K562 (cell line): ENCODE results near the gene RDH14. TPM values are rescaled to one million over a fixed set of nuclear protein-coding genes. Genes with fewer than 3 reads are reported as not detected.

ENCODE experiments used
- ARID4B ChIP-seq: sonication (generic); formaldehyde crosslinking; IDR thresholded peaks from 2 replicates; pipeline ENCODE4 v1.8.0; 2022; ENCODE audit warnings: mild to moderate bottlenecking, missing genetic modification reagents
- ATF1 ChIP-seq, 2 experiments: fragments of 450-650 bp in 1 of 2; IDR thresholded peaks; 2 replicates each; pipeline ENCODE4 v1.6.1; 2016; ENCODE audit warnings: missing compliant biosample characterization in 1 of 2, missing genetic modification characterization in 1 of 2
- ATF2 ChIP-seq: sonication (generic); formaldehyde crosslinking; IDR thresholded peaks from 2 replicates; pipeline ENCODE4 v1.8.1; 2022; ENCODE audit warnings: missing genetic modification reagents
- CAMTA2 ChIP-seq: fragments of 250-450 bp; sonication (Bioruptor Pico); conservative IDR thresholded peaks from 2 replicates; pipeline ENCODE4 v1.5.1; 2022
- HDAC2 ChIP-seq: fragments of 450-650 bp; IDR thresholded peaks from 2 replicates; pipeline ENCODE4 v1.6.1; 2016; ENCODE audit warnings: mild to moderate bottlenecking
- HMG20B ChIP-seq: fragments of 250-450 bp; sonication (Bioruptor Pico); IDR thresholded peaks from 2 replicates; pipeline ENCODE4 v1.5.0; 2021; ENCODE audit warnings: mild to moderate bottlenecking
- POLR2G ChIP-seq: fragments of 200-400 bp; formaldehyde crosslinking; IDR thresholded peaks from 2 replicates; pipeline ENCODE4 v1.6.1; 2017; ENCODE audit warnings: low read depth, mild to moderate bottlenecking, antibody characterized with exemption, low read length, moderate library complexity
- RBM25 ChIP-seq: fragments of 200-400 bp; formaldehyde crosslinking; IDR thresholded peaks from 2 replicates; pipeline ENCODE4 v1.6.1; 2018; ENCODE audit warnings: low read length, low read depth, moderate library complexity; ENCODE audit not compliant: severe bottlenecking
- SMAD3 ChIP-seq: fragments of 450-650 bp; formaldehyde crosslinking; conservative IDR thresholded peaks from 2 replicates; pipeline ENCODE4 v1.4.0; 2020; ENCODE audit warnings: mild to moderate bottlenecking
- SMARCA5 ChIP-seq: fragments of 450-650 bp; IDR thresholded peaks from 2 replicates; pipeline ENCODE4 v1.6.1; 2016
- SPI1 ChIP-seq: IDR thresholded peaks from 2 replicates; pipeline ENCODE4 v1.6.1; 2011; ENCODE audit warnings: low read depth, low read length, control low read depth, borderline replicate concordance
- ZNF274 ChIP-seq: IDR thresholded peaks from 2 replicates; pipeline ENCODE4 v1.6.1; 2011; ENCODE audit warnings: low read depth, mild to moderate bottlenecking, low read length, moderate library complexity, borderline replicate concordance
- ZNF395 ChIP-seq: fragments of 200-800 bp; sonication (Bioruptor generic); IDR thresholded peaks from 2 replicates; pipeline ENCODE4 v1.6.1; 2017; ENCODE audit warnings: missing genetic modification characterization, missing compliant biosample characterization
- ZNF445 ChIP-seq: fragments of 250-450 bp; sonication (Bioruptor Pico); IDR thresholded peaks from 2 replicates; pipeline ENCODE4 v1.4.0; 2020; ENCODE audit warnings: low read depth, mild to moderate bottlenecking, moderate library complexity
- ZNF707 ChIP-seq: fragments of 250-450 bp; sonication (Bioruptor Pico); conservative IDR thresholded peaks from 2 replicates; pipeline ENCODE4 v1.8.0; 2022; ENCODE audit warnings: inconsistent platforms, mild to moderate bottlenecking, moderate library complexity
- polyA plus RNA-seq, 8 experiments: library from polyadenylated mRNA; depleted of rRNA in 4 of 8; stranded (reverse) in 5 of 8; unstranded in 3 of 8; fragments of >200 nt; fragmentation: Nextera tagmentation in 2 of 8; fragmentation: Illumina TruSeq in 1 of 8; extraction: Ambion mirVana in 2 of 8; extraction: Trizol in 1 of 8; gene quantifications; 2 replicates each; pipeline versions ENCODE4 v1.2.1 to v1.2.3, GENCODE V29; 2011 to 2014; ENCODE audit warnings: inconsistent platforms in 1 of 8, missing spikeins in 1 of 8
- total RNA-seq, 7 experiments: library from RNA; depleted of rRNA in 6 of 7; stranded (reverse); fragments of >200 nt in 6 of 7; fragmentation: Illumina TruSeq in 2 of 7; extraction: Trizol in 2 of 7; gene quantifications; 2 replicates each; pipeline versions ENCODE4 v1.2.1 to v1.2.3, GENCODE V29; 2011 to 2021; ENCODE audit warnings: low replicate concordance in 1 of 7
- TF ChIP-seq, protein P1 (sequence below): fragments of 450-650 bp; IDR thresholded peaks from 2 replicates; pipeline ENCODE4 v1.6.1; 2017; ENCODE audit warnings: mild to moderate bottlenecking, moderate library complexity
- TF ChIP-seq, protein P2 (sequence below), 3 experiments: fragments of 200-800 bp in 1 of 3; sonication (Bioruptor generic) in 1 of 3; sonication (generic) in 1 of 3; formaldehyde crosslinking in 1 of 3; IDR thresholded peaks; 2 replicates each; pipeline versions ENCODE4 v1.6.1 to v1.8.0; 2016 to 2022; ENCODE audit warnings: mild to moderate bottlenecking in 2 of 3, missing compliant biosample characterization in 2 of 3, missing genetic modification characterization in 2 of 3, missing genetic modification reagents in 1 of 3

Gene RDH14
- total and polyA plus RNA-seq, 9 of the 15 experiments (the other 6 are each of a cell fraction or from before 2014, with no cell fraction given) = 6.7 to 26.2 (median 20.9) TPM

DNA sequence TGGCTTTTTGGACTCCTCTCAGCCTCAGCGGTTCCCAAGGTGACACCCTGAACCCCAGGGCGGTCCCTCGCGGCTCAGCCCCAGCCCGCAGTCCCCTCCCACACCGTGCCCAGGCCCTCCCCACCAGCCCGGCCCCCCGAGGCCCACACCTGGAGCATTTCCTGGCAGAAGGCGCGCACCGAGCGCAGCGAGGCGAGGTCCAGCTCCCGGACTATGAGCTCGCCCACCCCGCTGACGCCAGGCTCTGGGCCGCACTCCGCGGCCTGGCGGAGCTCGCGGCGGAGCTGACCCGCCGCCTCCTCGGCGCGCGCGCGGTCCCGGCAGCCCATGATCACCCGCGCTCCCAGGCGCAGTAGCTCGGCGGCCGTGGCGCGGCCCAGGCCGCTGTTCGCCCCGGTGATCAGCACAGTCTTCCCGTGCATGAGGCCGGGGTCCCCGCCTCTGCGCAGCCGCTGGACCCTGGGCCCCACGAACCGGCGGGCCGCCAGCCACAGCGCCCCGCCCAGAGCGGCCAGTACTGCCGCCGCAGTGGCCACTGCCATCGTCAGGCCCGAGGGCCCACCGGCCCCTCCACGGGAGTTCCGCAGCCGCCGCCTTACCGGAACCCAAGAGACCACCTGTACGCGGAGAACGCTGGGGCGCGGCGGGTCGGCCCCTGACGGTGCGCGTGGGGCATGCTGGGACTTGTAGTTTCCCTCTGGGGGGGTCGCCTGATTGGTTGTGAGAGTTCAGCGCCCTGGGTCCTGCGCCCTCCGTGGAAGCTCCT is at the start of gene RDH14 (continued):
- TF ChIP-seq ATF1 (CRISPR knock-in tag; IDR thresholded peaks at IDR 0.05) = peak; percentile 22; the same call in 1 of the 2 replicates
- peak; percentile 92 for TF ChIP-seq ATF1 (tag; IDR thresholded peaks at IDR 0.05)
- TF ChIP-seq SMARCA5 = no peak
- TF ChIP-seq ARID4B = no peak
- no peak for TF ChIP-seq SMAD3 (CRISPR knock-in tag)
- no peak for TF ChIP-seq ZNF395 (CRISPR knock-in tag)
- no peak for TF ChIP-seq ZNF445 (CRISPR knock-in tag)
- TF ChIP-seq CAMTA2 (CRISPR knock-in tag) = 0 out of 2 replicates have a peak, but pooled peaks have one; percentile 44
- TF ChIP-seq RBM25 = no peak
- no peak for TF ChIP-seq HDAC2
- no peak for TF ChIP-seq ATF2
- no peak for TF ChIP-seq HMG20B (CRISPR knock-in tag)
- TF ChIP-seq, protein P1, sequence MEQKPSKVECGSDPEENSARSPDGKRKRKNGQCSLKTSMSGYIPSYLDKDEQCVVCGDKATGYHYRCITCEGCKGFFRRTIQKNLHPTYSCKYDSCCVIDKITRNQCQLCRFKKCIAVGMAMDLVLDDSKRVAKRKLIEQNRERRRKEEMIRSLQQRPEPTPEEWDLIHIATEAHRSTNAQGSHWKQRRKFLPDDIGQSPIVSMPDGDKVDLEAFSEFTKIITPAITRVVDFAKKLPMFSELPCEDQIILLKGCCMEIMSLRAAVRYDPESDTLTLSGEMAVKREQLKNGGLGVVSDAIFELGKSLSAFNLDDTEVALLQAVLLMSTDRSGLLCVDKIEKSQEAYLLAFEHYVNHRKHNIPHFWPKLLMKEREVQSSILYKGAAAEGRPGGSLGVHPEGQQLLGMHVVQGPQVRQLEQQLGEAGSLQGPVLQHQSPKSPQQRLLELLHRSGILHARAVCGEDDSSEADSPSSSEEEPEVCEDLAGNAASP = no peak
- TF ChIP-seq ZNF707 = no peak
- TF ChIP-seq, protein P2, sequence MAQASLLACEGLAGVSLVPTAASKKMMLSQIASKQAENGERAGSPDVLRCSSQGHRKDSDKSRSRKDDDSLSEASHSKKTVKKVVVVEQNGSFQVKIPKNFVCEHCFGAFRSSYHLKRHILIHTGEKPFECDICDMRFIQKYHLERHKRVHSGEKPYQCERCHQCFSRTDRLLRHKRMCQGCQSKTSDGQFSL (CRISPR knock-in tag; IDR thresholded peaks at IDR 0.05) = peak; percentile 48; the same call in 1 of the 2 replicates
- TF ChIP-seq, protein P2 (tag; IDR thresholded peaks at IDR 0.05) = no peak
- TF ChIP-seq ZNF274 = no peak
- TF ChIP-seq SPI1 = no peak
- TF ChIP-seq POLR2G = peak; percentile 87
